Neural cell (in vitro differentiated cells): ENCODE results near the gene KMT2B. TPM values are rescaled to one million over a fixed set of nuclear protein-coding genes. Genes with fewer than 3 reads are reported as not detected.

Experiments
- H2AFZ ChIP-seq: fragments of 200-600, 300-800 bp; sonication (generic), shearing (Covaris generic); 2 replicates; pipeline ENCODE4 v1.6.0; 2014; ENCODE audit warnings: low read depth, mild to moderate bottlenecking, antibody characterized with exemption, low read length, moderate library complexity
- H3F3A ChIP-seq: fragments of 200-600 bp; shearing (Covaris generic); 2 replicates; pipeline ENCODE4 v1.6.1; 2016; ENCODE audit warnings: mild to moderate bottlenecking, moderate library complexity, mixed read lengths, antibody characterized with exemption, low read length; ENCODE audit not compliant: insufficient read depth, poor library complexity, severe bottlenecking
- H3K27ac ChIP-seq: fragments of 200-600, 300-800 bp; sonication (generic), shearing (Covaris generic); 2 replicates; pipeline ENCODE4 v1.5.1; 2014; ENCODE audit warnings: mild to moderate bottlenecking, low read length, moderate library complexity
- H3K27me3 ChIP-seq: fragments of 300-800, 200-600 bp; sonication (generic), shearing (Covaris generic); 2 replicates; pipeline ENCODE4 v1.6.0; 2014; ENCODE audit warnings: mild to moderate bottlenecking, low read depth, low read length, moderate library complexity; ENCODE audit not compliant: insufficient read depth
- H3K36me3 ChIP-seq: fragments of 300-800, 200-600 bp; sonication (generic), shearing (Covaris generic); 2 replicates; pipeline ENCODE4 v1.5.1; 2014; ENCODE audit warnings: mild to moderate bottlenecking, antibody characterized with exemption, low read length, moderate library complexity; ENCODE audit not compliant: insufficient read depth
- H3K4me2 ChIP-seq: fragments of 300-800, 200-600 bp; sonication (generic), shearing (Covaris generic); 2 replicates; pipeline ENCODE4 v1.6.0; 2014; ENCODE audit warnings: mild to moderate bottlenecking, low read length
- H3K4me3 ChIP-seq: fragments of 300-800, 200-600 bp; sonication (generic), shearing (Covaris generic); 2 replicates; pipeline ENCODE4 v1.5.1; 2014; ENCODE audit warnings: mild to moderate bottlenecking, low read length, moderate library complexity
- H3K79me2 ChIP-seq: fragments of 200-600 bp; shearing (Covaris generic); replicated peaks from 2 replicates; pipeline ENCODE4 v1.6.0; 2014; ENCODE audit warnings: mild to moderate bottlenecking, low read length, moderate library complexity; ENCODE audit not compliant: insufficient read depth
- H3K9ac ChIP-seq: fragments of 300-800, 200-600 bp; sonication (generic), shearing (Covaris generic); 2 replicates; pipeline ENCODE4 v1.6.1; 2016; ENCODE audit warnings: mild to moderate bottlenecking, low read length, mixed read lengths
- H3K9me2 ChIP-seq: fragments of 200-600 bp; shearing (Covaris generic); 2 replicates; pipeline ENCODE4 v1.6.1; 2016; ENCODE audit warnings: mild to moderate bottlenecking, low read length, mixed read lengths; ENCODE audit not compliant: insufficient read depth
- H3K9me3 ChIP-seq: fragments of 200-600, 300-800 bp; sonication (generic), shearing (Covaris generic); 2 replicates; pipeline ENCODE4 v1.6.1; 2016; ENCODE audit warnings: mild to moderate bottlenecking, mixed run types, low read length, moderate library complexity, mixed read lengths
- H4K20me1 ChIP-seq: fragments of 200-600 bp; shearing (Covaris generic); 2 replicates; pipeline ENCODE4 v1.6.1; 2016; ENCODE audit warnings: mild to moderate bottlenecking, mixed run types; ENCODE audit not compliant: insufficient read depth
- CTCF ChIP-seq: fragments of 450-650 bp; IDR thresholded peaks from 2 replicates; pipeline ENCODE4 v1.5.1; 2014; ENCODE audit warnings: antibody characterized with exemption, mild to moderate bottlenecking, moderate library complexity; ENCODE audit not compliant: poor library complexity, severe bottlenecking
- EP300 ChIP-seq: fragments of 450-650 bp; conservative IDR thresholded peaks from 2 replicates; pipeline ENCODE4 v1.6.1; 2014; ENCODE audit warnings: antibody characterized with exemption, mild to moderate bottlenecking, moderate library complexity; ENCODE audit not compliant: poor library complexity, severe bottlenecking
- EZH2 ChIP-seq: fragments of 200-600, 300-800 bp; shearing (Covaris generic), sonication (generic); IDR thresholded peaks from 2 replicates; pipeline ENCODE4 v1.6.1; 2014; ENCODE audit warnings: antibody characterized with exemption, low read length, borderline replicate concordance, mild to moderate bottlenecking; ENCODE audit not compliant: insufficient read depth, poor library complexity, severe bottlenecking
- MXI1 ChIP-seq: fragments of 450-650 bp; conservative IDR thresholded peaks from 2 replicates; pipeline ENCODE4 v1.6.1; 2014; ENCODE audit warnings: antibody characterized with exemption, mild to moderate bottlenecking; ENCODE audit not compliant: poor library complexity, severe bottlenecking
- POLR2AphosphoS5 ChIP-seq: IDR thresholded peaks from 2 replicates; pipeline ENCODE4 v1.6.1; 2012
- RAD21 ChIP-seq: fragments of 450-650 bp; conservative IDR thresholded peaks from 2 replicates; pipeline ENCODE4 v1.6.1; 2014; ENCODE audit warnings: antibody characterized with exemption, mild to moderate bottlenecking, moderate library complexity
- SMC3 ChIP-seq: fragments of 450-650 bp; conservative IDR thresholded peaks from 2 replicates; pipeline ENCODE4 v1.6.1; 2014; ENCODE audit warnings: antibody characterized with exemption, mild to moderate bottlenecking, moderate library complexity; ENCODE audit not compliant: poor library complexity
- TAF1 ChIP-seq: IDR thresholded peaks from 2 replicates; pipeline ENCODE4 v1.6.1; 2012; ENCODE audit warnings: low read depth
- polyA plus RNA-seq: library from polyadenylated mRNA; depleted of rRNA; stranded (reverse); fragments of >200 nt; gene quantifications from 2 replicates; pipeline ENCODE4 v1.2.3, GENCODE V29; 2014
- TF ChIP-seq, protein P1 (sequence below): IDR thresholded peaks from 2 replicates; pipeline ENCODE4 v1.6.1; 2012; ENCODE audit warnings: borderline replicate concordance

Gene KMT2B
- polyA plus RNA-seq, 1 donor from 2014 or later = 15.8 TPM

- Histone ChIP-seq H3K27ac (no peak overlapping the region), H3K36me3 (no peaks in the 10 kb centered on the region), H3K4me3 (no peak overlapping the region), H3K9me3 (no peaks in the 10 kb centered on the region), H2AFZ (no peak overlapping the region), H3K4me2 (no peak overlapping the region), H3K27me3 (peaks cover 16% of the 10 kb centered on the region), H3K9ac (no peak overlapping the region), H4K20me1 (no peaks in the 10 kb centered on the region), H3K79me2 (no peaks in the 10 kb centered on the region), H3F3A (no peaks in the 10 kb centered on the region), H3K9me2 (no peaks in the 10 kb centered on the region)
- TF ChIP-seq TAF1 = no peak
- TF ChIP-seq EP300 = no peak
- no peak for TF ChIP-seq MXI1
- TF ChIP-seq CTCF = no peak
- TF ChIP-seq EZH2 = no peak
- TF ChIP-seq, protein P1, sequence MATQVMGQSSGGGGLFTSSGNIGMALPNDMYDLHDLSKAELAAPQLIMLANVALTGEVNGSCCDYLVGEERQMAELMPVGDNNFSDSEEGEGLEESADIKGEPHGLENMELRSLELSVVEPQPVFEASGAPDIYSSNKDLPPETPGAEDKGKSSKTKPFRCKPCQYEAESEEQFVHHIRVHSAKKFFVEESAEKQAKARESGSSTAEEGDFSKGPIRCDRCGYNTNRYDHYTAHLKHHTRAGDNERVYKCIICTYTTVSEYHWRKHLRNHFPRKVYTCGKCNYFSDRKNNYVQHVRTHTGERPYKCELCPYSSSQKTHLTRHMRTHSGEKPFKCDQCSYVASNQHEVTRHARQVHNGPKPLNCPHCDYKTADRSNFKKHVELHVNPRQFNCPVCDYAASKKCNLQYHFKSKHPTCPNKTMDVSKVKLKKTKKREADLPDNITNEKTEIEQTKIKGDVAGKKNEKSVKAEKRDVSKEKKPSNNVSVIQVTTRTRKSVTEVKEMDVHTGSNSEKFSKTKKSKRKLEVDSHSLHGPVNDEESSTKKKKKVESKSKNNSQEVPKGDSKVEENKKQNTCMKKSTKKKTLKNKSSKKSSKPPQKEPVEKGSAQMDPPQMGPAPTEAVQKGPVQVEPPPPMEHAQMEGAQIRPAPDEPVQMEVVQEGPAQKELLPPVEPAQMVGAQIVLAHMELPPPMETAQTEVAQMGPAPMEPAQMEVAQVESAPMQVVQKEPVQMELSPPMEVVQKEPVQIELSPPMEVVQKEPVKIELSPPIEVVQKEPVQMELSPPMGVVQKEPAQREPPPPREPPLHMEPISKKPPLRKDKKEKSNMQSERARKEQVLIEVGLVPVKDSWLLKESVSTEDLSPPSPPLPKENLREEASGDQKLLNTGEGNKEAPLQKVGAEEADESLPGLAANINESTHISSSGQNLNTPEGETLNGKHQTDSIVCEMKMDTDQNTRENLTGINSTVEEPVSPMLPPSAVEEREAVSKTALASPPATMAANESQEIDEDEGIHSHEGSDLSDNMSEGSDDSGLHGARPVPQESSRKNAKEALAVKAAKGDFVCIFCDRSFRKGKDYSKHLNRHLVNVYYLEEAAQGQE = no peak
- TF ChIP-seq RAD21 = no peak
- TF ChIP-seq SMC3 = no peak
- TF ChIP-seq POLR2AphosphoS5 = no peak
Observed at GRCh38 chr19:35673121-35673804, 44.5 kb upstream of the KMT2B start.

DNA sequence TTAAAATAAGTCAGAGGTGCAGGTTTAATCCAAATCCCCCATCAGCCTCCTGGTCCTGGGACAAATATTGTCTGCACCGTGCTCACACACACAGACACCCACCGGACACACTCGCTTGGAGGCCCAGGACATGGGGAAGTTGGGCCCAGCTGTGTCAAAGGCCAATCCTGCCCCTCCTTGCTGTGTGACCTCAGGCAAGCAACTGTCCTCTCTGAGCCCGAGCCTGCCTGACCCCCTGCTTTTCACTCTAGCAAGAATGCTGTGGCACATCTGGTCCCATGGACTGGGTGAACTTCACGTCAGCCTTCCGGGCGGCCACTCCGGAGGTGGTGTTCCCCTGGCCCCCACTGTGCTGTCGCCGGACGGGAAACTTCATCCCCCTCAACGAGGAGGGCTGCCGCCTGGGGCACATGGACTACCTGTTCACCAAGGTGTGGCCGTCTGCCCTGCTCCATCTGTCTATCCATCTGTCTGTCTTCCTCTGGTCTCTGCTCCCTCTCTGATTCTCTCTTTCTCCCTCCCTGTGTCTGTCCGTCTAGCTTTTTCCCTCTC lies 42.1 kb upstream of the KMT2B start:
- Histone ChIP-seq H3K9me2 (no peaks in the 10 kb centered on the region), H2AFZ (no peak overlapping the region), H3K4me3 (no peak overlapping the region), H4K20me1 (no peaks in the 10 kb centered on the region), H3K9me3 (no peaks in the 10 kb centered on the region), H3K79me2 (no peaks in the 10 kb centered on the region), H3K9ac (no peak overlapping the region), H3K27me3 (peaks cover 16% of the 10 kb centered on the region), H3K36me3 (no peaks in the 10 kb centered on the region), H3K4me2 (no peak overlapping the region), H3K27ac (no peak overlapping the region), H3F3A (no peaks in the 10 kb centered on the region)
- no peak for TF ChIP-seq EP300
- no peak for TF ChIP-seq CTCF
- TF ChIP-seq TAF1 = no peak
- no peak for TF ChIP-seq RAD21
- no peak for TF ChIP-seq MXI1
- TF ChIP-seq, protein P1 = no peak
- no peak for TF ChIP-seq SMC3
- no peak for TF ChIP-seq EZH2
- no peak for TF ChIP-seq POLR2AphosphoS5
